NB4 (cell line): ENCODE results near the gene CNTNAP2.

Experiments used
- DNase-seq: peaks from one replicate; pipeline ENCODE4 v3.0.0; 2010; ENCODE audit warnings: low read depth
- H3K4me3 ChIP-seq: one replicate; pipeline ENCODE4 v1.5.1; 2011; ENCODE audit warnings: mild to moderate bottlenecking, low read depth, low read length, moderate library complexity
- MYC ChIP-seq: IDR thresholded peaks from 2 replicates; pipeline ENCODE4 v1.6.1; 2011; ENCODE audit warnings: low read depth, low read length
- POLR2A ChIP-seq: IDR thresholded peaks from 2 replicates; pipeline ENCODE4 v1.6.1; 2011; ENCODE audit warnings: mild to moderate bottlenecking; ENCODE audit not compliant: insufficient read length; ENCODE audit errors: extremely low read depth
- TF ChIP-seq, protein P1 (sequence below): IDR thresholded peaks from 2 replicates; pipeline ENCODE4 v1.6.1; 2011; ENCODE audit warnings: low read depth, low read length
- TF ChIP-seq, protein P2 (sequence below): IDR thresholded peaks from one replicate; pipeline ENCODE4 v1.5.1; 2012; ENCODE audit warnings: low read depth, low read length

CNTNAP2 gene

GRCh38 chr7:147915781-147916180, 1799.2 kb downstream of the CNTNAP2 start:
- DNase-seq: no peak
- TF ChIP-seq, protein P1, sequence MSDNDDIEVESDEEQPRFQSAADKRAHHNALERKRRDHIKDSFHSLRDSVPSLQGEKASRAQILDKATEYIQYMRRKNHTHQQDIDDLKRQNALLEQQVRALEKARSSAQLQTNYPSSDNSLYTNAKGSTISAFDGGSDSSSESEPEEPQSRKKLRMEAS: no peak
- TF ChIP-seq MYC (no peak), POLR2A (no peak)
- TF ChIP-seq, protein P2, sequence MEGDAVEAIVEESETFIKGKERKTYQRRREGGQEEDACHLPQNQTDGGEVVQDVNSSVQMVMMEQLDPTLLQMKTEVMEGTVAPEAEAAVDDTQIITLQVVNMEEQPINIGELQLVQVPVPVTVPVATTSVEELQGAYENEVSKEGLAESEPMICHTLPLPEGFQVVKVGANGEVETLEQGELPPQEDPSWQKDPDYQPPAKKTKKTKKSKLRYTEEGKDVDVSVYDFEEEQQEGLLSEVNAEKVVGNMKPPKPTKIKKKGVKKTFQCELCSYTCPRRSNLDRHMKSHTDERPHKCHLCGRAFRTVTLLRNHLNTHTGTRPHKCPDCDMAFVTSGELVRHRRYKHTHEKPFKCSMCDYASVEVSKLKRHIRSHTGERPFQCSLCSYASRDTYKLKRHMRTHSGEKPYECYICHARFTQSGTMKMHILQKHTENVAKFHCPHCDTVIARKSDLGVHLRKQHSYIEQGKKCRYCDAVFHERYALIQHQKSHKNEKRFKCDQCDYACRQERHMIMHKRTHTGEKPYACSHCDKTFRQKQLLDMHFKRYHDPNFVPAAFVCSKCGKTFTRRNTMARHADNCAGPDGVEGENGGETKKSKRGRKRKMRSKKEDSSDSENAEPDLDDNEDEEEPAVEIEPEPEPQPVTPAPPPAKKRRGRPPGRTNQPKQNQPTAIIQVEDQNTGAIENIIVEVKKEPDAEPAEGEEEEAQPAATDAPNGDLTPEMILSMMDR: no peak
- H3K4me3 ChIP-seq: no peak overlapping the region

GRCh38 chr7:147916573-147916972, 1800.0 kb downstream of the CNTNAP2 start:
- DNase-seq: no peak
- TF ChIP-seq, protein P2: no peak
- TF ChIP-seq MYC: no peak
- no peak for TF ChIP-seq POLR2A
- TF ChIP-seq, protein P1: no peak
- H3K4me3 ChIP-seq: no peak overlapping the region

- DNase-seq: no peak
- H3K4me3 ChIP-seq: no peak overlapping the region
- no peak for TF ChIP-seq MYC
- TF ChIP-seq, protein P1: no peak
- no peak for TF ChIP-seq POLR2A
- TF ChIP-seq, protein P2: no peak
Measured at GRCh38 chr7:147923841-147924240, 1807.2 kb downstream of the CNTNAP2 start.

DNA sequence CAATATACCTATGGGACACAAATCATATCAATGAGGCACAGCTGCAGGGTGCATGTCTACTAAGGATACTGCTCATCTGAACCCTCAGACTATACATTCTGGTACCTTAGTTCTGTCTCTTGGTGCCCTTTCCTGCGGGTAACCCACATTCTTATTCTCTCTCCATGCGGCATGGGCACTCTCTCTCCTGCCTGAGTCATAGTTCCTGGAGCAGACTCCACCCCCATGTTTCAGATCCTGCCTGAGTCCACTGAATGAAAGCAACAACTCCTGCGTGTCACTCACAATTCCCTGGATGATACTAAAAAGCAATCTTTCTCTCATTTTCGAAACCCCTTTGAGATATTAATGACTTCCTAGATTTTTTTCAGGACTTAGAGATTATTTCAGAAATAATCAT, 1820.8 kb downstream of the CNTNAP2 start:
- DNase-seq: no peak
- TF ChIP-seq, protein P1: no peak
- no peak for TF ChIP-seq MYC
- TF ChIP-seq, protein P2: no peak
- no peak for TF ChIP-seq POLR2A
- H3K4me3 ChIP-seq: no peak overlapping the region

DNA sequence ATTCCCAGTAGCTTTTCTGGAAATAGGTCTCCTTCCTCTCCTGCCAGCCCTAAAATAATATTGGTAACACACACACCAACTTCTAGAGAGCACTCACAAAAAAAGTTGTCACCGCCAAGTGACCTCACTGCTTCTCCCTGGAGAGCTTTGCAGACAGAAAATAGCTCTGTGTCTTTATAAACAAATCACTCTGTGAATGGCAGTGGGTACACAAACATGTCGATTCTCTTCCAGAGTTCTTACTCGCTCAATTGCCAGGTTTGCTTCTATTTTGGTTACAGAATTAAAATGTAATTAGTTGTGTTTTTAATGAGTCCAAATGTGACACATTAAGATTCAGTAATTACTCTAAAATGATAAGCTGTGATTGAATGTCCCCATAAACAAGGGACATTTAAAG, 1824.8 kb downstream of the CNTNAP2 start:
- no peak overlapping the region for H3K4me3 ChIP-seq
- no peak for DNase-seq
- TF ChIP-seq, protein P1: no peak
- TF ChIP-seq, protein P2: no peak
- TF ChIP-seq POLR2A (no peak), MYC (no peak)

- DNase-seq: no peak
- TF ChIP-seq, protein P1: no peak
- H3K4me3 ChIP-seq: no peak overlapping the region
Measured at GRCh38 chr7:147944321-147944720, 1827.7 kb downstream of the CNTNAP2 start.
